ENCODE results near the gene LSR.
"Not testable (repeated sequence)": the region's sequence is repeated elsewhere in the genome, so short reads cannot be mapped to it uniquely, and the experiment has no call there.

GRCh38 chr19:35239597-35239996 lies 9.2 kb upstream of the LSR start:
- not testable (repeated sequence) for TF ChIP-seq SUZ12 (IDR thresholded peaks at IDR 0.05; ENCODE audit: extremely low read depth, insufficient read depth, insufficient read length); ZNF274 (IDR thresholded peaks at IDR 0.05; ENCODE audit: low read depth, low read length)

Measured in NT2/D1 (cell line).